HK-2 (cell line): ENCODE measurements around the gene PSME3IP1.
"Not testable (repeated sequence)": the region's sequence is repeated elsewhere in the genome, so short reads cannot be mapped to it uniquely, and the experiment has no call there.

ENCODE experiments used
- DNase-seq: peaks from one replicate; pipeline ENCODE4 v3.0.0-alpha.2; 2018; ENCODE audit not compliant: unreplicated experiment

Gene PSME3IP1

DNA sequence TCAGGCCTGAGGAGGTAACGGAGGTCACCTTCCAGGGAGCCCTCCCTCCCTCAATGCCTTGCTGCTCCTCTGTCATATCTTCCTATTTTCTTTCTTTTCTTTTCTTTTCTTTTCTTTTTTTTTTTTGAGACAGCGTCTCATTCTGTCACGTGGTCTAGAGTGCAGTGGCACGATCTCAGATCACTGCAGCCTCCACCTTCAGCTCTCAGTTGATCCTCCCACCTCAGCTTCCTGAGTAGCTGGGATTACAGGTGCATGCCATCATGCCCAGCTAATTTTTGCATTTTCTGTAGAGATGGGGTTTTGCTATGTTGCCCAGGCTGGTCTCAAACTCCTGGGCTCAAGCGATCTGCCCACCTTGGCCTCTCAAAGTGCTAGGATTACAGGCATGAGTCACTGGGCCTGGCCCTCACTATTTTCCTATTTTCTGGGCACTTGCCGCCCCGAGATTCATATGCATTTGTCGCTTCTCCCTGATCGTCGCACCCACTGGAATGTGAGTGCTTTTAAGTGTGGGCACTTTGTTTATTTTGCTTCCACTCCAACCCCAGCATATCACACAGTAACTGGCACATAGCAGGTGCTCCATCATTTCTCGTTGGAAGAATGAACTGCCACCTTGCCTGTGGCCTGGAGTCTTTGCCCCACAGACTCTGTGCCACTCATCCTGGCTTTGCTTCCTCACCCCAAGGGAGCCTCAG is 61.7 kb downstream of the PSME3IP1 start:
- no peak for DNase-seq

- DNase-seq: no peak
These were observed 62.4 kb downstream of the PSME3IP1 start for GRCh38 chr16:57123216-57123973.

GRCh38 chr16:57118461-57119084 is 67.3 kb downstream of the PSME3IP1 start:
- DNase-seq: no peak

DNA sequence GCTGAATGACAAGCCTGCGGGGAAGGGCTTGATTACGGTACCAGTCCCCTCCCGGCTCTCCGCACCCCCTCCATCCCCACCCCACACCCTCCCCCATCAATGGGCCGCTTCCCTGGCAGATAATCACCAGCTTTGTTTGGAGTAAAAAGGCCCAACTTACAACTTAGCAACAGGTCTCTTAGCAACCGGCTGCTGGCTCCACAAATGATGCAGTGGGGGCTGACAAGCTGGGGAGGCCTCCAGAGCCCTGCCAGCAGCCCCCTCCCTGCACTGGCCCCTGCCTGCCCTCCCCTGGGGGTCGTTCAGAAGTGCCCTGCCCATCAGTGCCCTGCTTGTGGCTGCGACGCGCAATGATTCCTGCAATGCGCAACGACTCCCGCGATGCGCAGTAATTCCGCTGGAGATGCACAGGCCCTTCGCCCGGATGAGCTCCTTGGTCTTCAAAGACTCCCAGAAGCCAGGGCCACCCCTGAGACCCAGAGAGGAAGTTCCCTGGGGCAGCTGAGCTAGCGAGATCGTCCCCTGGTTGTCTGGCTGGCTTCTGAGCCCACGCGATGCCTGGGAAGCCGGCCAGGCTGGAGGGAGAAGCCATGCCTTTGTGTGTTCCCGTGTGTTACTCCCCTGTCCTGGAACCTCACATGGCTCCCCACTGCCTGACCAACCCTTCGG is 70.2 kb downstream of the PSME3IP1 start:
- no peak for DNase-seq

- DNase-seq: no peak
These were observed 70.7 kb downstream of the PSME3IP1 start for GRCh38 chr16:57115168-57115513.

DNA sequence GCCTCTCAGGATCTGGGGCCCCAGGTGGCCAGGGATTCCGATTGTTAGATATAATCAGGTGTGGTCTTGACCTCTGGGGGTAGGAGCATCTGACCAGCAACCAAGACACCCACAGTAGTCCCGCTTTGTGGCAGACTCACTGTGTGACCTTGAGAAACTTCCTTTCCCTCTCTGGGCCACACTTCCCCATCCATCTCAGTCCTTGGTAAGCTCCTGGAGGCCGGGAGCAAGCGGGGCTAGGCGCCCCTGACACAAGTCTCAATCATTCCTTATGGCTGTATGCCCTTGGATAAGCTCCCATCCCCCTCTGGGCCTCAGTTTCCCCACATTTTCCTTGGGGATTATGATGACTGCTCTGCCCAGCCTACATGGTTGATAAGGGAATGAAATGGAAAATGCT is 72.2 kb downstream of the PSME3IP1 start:
- DNase-seq: no peak

- peak; percentile 45 for DNase-seq
These were observed 72.8 kb downstream of the PSME3IP1 start for GRCh38 chr16:57113042-57113453.

DNA sequence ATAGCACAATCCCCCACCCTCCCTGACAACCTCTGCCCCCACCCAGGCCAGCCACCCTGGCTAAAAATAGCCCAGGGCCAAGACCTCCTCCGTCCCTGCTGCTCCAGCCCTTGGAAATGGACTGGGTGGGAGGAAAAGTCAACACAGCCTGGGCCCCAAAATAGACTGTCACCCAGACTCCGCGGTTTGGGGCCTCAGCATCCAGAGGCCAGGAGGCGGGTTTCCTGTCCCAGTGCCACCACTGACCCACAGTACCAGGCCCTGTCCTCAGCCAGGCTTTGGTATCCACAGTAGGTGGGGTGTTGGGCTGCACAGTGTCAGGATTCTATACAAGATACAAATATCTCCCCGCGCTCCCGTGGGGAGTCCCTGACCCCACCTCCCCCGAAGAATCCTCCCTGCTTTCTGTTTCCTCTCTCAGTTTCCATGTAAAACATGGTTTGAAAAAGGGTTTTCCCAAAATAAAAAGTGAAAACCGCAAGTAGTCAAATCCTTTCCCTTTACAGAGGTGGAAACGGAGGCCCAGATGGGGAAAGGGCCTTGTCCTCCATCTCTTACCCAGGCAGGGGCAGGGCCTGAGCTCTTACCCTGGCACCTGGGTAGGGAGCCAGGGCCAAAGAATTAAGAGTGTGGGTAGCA is 73.3 kb downstream of the PSME3IP1 start:
- no peak for DNase-seq

- no peak for DNase-seq
These were observed 74.4 kb downstream of the PSME3IP1 start for GRCh38 chr16:57111420-57111819.

- DNase-seq: no peak
These were observed 74.9 kb downstream of the PSME3IP1 start for GRCh38 chr16:57110937-57111336.

DNA sequence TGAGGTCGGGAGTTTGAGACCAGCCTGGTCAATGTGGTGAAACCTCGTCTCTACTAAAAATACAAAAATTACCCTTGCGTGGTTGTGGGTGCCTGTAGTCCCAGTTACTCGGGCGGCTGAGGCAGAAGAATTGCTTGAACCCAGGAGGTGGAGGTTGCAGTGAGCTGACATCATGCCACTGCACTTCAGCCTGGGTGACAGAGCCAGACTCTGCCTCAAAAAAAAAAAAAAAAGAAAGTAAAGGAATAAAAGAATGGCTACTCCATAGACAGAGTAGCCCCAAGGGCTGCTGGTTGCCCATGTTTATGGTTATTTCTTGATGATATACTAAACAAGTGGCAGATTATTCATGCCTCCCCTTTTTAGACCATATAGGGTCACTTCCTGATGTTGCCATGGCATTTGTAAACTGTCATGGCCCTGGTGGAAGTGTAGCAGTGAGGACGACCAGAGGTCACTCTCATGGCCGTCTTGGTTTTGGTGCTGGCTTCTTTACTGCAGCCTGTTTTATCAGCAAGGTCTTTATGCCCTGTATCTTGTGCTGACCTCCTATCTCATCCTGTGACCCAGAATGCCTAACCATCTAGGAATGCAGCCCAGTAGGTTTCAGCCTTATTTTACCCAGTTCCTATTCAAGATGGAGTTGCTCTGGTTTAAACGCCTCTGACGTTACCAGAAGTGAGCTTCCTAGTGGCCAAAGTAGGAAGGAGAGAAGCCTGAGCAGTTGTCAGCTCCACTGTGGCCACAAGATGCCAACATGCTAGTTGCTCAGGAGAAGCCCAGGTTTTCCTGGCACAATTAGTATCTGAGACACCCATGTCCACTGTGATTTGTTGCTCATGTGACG is 76.4 kb downstream of the PSME3IP1 start:
- not testable (repeated sequence) for DNase-seq

DNA sequence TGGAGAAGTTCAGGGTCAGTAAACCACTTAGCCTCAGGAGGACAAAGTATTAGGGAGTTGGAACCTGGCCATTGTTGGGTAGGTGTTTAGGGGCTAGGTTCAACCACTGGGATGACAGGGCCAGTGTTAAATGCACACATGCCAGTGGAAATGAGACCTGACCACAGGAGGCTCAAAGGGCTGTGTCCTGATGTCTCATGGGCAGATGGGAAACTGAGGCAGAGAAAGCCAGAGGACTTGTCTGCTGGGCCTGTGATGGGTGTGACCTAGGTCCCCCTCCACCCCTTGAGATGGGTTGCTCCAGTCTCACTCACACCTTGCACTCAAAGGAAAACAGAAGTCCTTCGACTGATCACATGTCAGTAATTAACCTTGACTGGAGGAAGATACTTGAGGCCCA is 77.4 kb downstream of the PSME3IP1 start:
- DNase-seq: no peak

GRCh38 chr16:57107321-57107922 is 78.4 kb downstream of the PSME3IP1 start:
- no peak for DNase-seq

DNA sequence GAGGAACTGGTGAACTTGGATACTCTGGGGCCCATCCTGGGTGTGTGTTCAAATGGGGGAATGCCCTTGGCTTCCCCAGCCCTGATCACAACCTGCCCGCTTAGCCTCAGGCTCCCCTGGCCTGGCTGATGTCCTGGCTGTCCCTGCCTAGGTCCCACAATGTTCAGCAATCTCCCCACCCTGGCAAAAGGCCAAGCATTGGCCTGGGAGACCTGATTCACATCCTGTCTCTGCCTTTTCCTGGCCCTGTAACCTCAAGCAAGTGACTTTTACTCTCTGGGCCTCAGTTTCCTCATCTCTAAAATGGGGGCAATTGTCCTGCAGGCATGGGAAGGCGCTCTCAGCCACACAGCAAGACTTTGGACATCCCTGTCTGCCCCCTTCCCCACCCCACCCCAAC is 79.1 kb downstream of the PSME3IP1 start:
- DNase-seq: peak; percentile 38

DNA sequence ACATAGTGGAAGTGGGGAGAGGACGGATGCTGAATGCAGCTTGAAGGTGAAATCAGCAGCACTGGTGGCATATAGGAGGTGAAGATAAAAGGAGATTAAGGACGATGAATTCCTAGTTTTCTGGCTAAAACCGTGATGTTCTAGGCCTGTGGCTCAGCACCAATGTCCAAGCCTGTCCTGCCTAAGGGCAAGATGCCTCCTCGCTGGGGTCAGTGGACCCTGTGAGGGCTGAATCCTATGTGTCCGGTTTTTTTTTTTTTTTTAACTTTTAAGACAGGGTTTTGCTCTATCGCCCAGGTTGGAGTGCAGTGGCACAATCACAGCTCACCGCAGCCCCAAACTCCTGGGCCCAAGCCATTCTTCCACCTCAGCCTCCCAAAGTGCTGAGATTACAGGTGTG is 80.7 kb downstream of the PSME3IP1 start:
- DNase-seq: no peak

DNA sequence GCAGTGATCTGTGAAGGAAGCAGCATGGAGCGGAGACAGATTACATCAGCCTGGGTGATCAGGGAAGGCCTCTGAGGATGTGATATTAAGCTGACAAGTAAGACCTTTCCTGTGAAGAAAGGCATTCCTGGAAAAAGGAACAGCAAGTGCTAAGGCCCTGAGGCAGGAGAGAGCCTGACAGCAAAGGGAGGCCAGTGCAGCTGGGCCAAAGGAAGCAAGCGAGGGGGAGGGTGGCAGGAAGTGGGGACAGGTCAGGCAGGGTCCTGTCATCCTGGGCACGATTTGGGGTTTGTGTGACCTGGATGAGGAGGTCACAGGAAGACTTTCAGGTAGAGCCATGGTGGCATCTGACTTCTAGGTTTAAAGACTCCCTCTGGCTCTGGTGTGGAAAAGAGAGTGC is 81.1 kb downstream of the PSME3IP1 start:
- no peak for DNase-seq

- no peak for DNase-seq
These were observed 82.7 kb downstream of the PSME3IP1 start for GRCh38 chr16:57102888-57103851.
